GM10248 (cell line): ENCODE results near the gene SPPL2B.

ENCODE experiments used
- CTCF ChIA-PET: fragments of 300-600 bp; sonication (Branson Sonifier 250); formaldehyde crosslinking; extraction: SDS; loops from one replicate; lab custom pipeline; 2021; ENCODE audit warnings: antibody characterized with exemption; lab: Yijun Ruan, JAX
- POLR2A ChIA-PET: fragments of 350-650 bp; sonication (Branson Sonifier 250); formaldehyde crosslinking; extraction: SDS; loops from one replicate; lab custom pipeline; 2020; ENCODE audit warnings: antibody characterized with exemption; lab: Yijun Ruan, JAX
- DNase-seq: peaks from one replicate; pipeline ENCODE4 v3.0.0; 2012; ENCODE audit errors: extremely low spot score
- CTCF ChIP-seq: IDR thresholded peaks from 2 replicates; pipeline ENCODE4 v1.5.1; 2012; ENCODE audit warnings: mild to moderate bottlenecking, low read depth; ENCODE audit errors: extremely low read depth, missing control alignments, control extremely low read depth

The SPPL2B gene

GRCh38 chr19:2353159-2353886 lies 24.8 kb downstream of the SPPL2B start:
- no peak for DNase-seq
- TF ChIP-seq CTCF = no peak
- ChIA-PET POLR2A (interaction anchor here (0.5 kb wide), 1 partner anchor 124 kb away, joined by 9 read pairs; no protein-coding TSS in a partner anchor), CTCF (no interaction called here)

GRCh38 chr19:2353887-2354592 lies 25.6 kb downstream of the SPPL2B start:
- no peak for DNase-seq
- no peak for TF ChIP-seq CTCF
- ChIA-PET CTCF (interaction anchor here (1.3 kb wide), 1 partner anchor 11 kb away, joined by 3 read pairs; no protein-coding TSS in a partner anchor), POLR2A (interaction anchor here (0.5 kb wide), 1 partner anchor 124 kb away, joined by 9 read pairs; no protein-coding TSS in a partner anchor)

- ChIA-PET CTCF (interaction anchor here (1.3 kb wide), 1 partner anchor 10 kb away, joined by 3 read pairs; no protein-coding TSS in a partner anchor), POLR2A (no interaction called here)
- TF ChIP-seq CTCF = no peak
- no peak for DNase-seq
Measured at GRCh38 chr19:2354670-2355069, 26.2 kb downstream of the SPPL2B start.

GRCh38 chr19:2355168-2356035 lies 26.9 kb downstream of the SPPL2B start:
- ChIA-PET POLR2A (no interaction called here), CTCF (interaction anchor here (1.3 kb wide), 1 partner anchor 10 kb away, joined by 3 read pairs; no protein-coding TSS in a partner anchor)
- TF ChIP-seq CTCF = no peak
- DNase-seq = no peak

- CTCF ChIA-PET = no interaction called here
- TF ChIP-seq CTCF = no peak
- POLR2A ChIA-PET = no interaction called here
- DNase-seq = no peak
Measured at GRCh38 chr19:2356036-2356646, 27.7 kb downstream of the SPPL2B start.
